ENCODE data around the gene AKR1C1. TPM values are rescaled to one million over a fixed set of nuclear protein-coding genes. Genes with fewer than 3 reads are reported as not detected.

AKR1C1 gene
- total and polyA plus RNA-seq, 2 of the 13 experiments (the other 11 are each of a cell fraction or from before 2014, with no cell fraction given), result 948 to 2,238 TPM

DNA sequence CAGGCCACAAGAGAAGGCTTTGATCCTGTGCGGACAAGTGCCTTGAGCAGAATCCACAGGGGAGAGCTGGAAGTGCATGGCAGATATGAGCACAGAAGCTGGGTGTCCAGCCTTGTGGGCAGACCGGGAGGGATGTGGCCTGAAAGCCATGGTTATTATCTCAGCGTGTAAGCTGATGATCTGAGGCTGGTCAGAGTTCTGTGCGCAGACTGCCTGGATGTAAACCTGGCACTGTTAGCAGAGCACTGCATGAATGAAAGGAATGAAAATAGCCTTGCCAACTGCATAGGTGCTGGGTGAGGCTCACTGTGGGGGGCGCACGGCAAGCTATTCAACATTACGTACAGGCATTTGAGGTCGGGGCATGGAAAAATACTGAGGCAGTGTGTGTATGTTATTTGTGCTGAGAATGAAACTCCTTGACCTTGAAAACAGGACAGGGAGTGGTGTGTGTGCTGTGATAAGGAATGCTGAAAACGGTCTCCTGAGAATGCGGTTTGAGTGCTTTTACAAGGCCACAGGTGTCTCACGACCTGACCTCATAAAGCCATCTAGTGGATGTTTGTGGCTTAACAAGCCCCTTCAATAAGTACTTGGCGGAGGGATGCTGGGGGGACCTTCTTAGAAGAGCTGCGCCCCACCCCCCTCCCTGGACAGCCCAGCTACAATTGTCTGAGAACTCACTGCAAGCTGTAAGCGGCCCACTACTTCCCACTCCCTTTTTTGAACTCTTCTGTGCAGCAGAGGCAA is 18.7 kb downstream of the AKR1C1 start (continued):
- TF ChIP-seq, protein P1, sequence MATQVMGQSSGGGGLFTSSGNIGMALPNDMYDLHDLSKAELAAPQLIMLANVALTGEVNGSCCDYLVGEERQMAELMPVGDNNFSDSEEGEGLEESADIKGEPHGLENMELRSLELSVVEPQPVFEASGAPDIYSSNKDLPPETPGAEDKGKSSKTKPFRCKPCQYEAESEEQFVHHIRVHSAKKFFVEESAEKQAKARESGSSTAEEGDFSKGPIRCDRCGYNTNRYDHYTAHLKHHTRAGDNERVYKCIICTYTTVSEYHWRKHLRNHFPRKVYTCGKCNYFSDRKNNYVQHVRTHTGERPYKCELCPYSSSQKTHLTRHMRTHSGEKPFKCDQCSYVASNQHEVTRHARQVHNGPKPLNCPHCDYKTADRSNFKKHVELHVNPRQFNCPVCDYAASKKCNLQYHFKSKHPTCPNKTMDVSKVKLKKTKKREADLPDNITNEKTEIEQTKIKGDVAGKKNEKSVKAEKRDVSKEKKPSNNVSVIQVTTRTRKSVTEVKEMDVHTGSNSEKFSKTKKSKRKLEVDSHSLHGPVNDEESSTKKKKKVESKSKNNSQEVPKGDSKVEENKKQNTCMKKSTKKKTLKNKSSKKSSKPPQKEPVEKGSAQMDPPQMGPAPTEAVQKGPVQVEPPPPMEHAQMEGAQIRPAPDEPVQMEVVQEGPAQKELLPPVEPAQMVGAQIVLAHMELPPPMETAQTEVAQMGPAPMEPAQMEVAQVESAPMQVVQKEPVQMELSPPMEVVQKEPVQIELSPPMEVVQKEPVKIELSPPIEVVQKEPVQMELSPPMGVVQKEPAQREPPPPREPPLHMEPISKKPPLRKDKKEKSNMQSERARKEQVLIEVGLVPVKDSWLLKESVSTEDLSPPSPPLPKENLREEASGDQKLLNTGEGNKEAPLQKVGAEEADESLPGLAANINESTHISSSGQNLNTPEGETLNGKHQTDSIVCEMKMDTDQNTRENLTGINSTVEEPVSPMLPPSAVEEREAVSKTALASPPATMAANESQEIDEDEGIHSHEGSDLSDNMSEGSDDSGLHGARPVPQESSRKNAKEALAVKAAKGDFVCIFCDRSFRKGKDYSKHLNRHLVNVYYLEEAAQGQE (IDR thresholded peaks at IDR 0.05; ENCODE audit: borderline replicate concordance in 1 of 2, low read depth in 1 of 2, low read length in 2 of 2), result peak in 1 of 2 experiments; percentile 40; a peak in 1 of 4 replicates
- TF ChIP-seq SP4 (CRISPR knock-in tag; IDR thresholded peaks at IDR 0.05), result peak; percentile 7; the same call in 1 of the 2 replicates
- 0 out of 2 replicates have a peak, but pooled peaks have one; percentile 17 for TF ChIP-seq ZFP82 (CRISPR knock-in tag; IDR thresholded peaks at IDR 0.05; ENCODE audit: borderline replicate concordance)
- no peak for TF ChIP-seq CENPT (CRISPR knock-in tag; IDR thresholded peaks at IDR 0.05; ENCODE audit: low read depth)
- TF ChIP-seq NR2F2 (IDR thresholded peaks at IDR 0.05; ENCODE audit: borderline replicate concordance, low read depth), result peak; percentile 56; the same call in 1 of the 2 replicates
- peak; percentile 42; the same call in 1 of the 2 replicates for TF ChIP-seq ZNF160 (CRISPR knock-in tag; IDR thresholded peaks at IDR 0.05)
- TF ChIP-seq ZNF557 (CRISPR knock-in tag; IDR thresholded peaks at IDR 0.05), result 0 out of 2 replicates have a peak, but pooled peaks have one; percentile 47
- peak; percentile 27; the same call in 1 of the 2 replicates for TF ChIP-seq RXRB (CRISPR knock-in tag; IDR thresholded peaks at IDR 0.05; ENCODE audit: borderline replicate concordance)
- peak; percentile 65 for TF ChIP-seq REPIN1 (CRISPR knock-in tag; IDR thresholded peaks at IDR 0.05; ENCODE audit: borderline replicate concordance, low read depth)
- TF ChIP-seq ZNF354B (CRISPR knock-in tag; IDR thresholded peaks at IDR 0.05), result no peak
- TF ChIP-seq, protein P2, sequence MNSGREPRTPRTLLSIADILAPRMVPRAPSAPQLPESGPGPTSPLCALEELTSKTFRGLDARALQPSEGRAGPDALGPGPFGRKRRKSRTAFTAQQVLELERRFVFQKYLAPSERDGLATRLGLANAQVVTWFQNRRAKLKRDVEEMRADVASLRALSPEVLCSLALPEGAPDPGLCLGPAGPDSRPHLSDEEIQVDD (CRISPR knock-in tag; IDR thresholded peaks at IDR 0.05; ENCODE audit: borderline replicate concordance), result no peak
- TF ChIP-seq FOXC1 (CRISPR knock-in tag; IDR thresholded peaks at IDR 0.05; ENCODE audit: borderline replicate concordance), result peak; percentile 90
- TF ChIP-seq BHLHE40 (IDR thresholded peaks at IDR 0.05; ENCODE audit: low read length), result 0 out of 2 replicates have a peak, but pooled peaks have one; percentile 6
- TF ChIP-seq ZFP90 (CRISPR knock-in tag; IDR thresholded peaks at IDR 0.05; ENCODE audit: borderline replicate concordance), result peak; percentile 64; the same call in 1 of the 2 replicates
- TF ChIP-seq, protein P3, sequence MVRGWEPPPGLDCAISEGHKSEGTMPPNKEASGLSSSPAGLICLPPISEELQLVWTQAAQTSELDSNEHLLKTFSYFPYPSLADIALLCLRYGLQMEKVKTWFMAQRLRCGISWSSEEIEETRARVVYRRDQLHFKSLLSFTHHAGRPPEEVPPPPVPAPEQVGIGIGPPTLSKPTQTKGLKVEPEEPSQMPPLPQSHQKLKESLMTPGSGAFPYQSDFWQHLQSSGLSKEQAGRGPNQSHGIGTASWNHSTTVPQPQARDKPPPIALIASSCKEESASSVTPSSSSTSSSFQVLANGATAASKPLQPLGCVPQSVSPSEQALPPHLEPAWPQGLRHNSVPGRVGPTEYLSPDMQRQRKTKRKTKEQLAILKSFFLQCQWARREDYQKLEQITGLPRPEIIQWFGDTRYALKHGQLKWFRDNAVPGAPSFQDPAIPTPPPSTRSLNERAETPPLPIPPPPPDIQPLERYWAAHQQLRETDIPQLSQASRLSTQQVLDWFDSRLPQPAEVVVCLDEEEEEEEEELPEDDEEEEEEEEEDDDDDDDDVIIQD (CRISPR knock-in tag; IDR thresholded peaks at IDR 0.05; ENCODE audit: low read depth), result no peak
- peak; percentile 12; the same call in 1 of the 2 replicates for TF ChIP-seq FOXK1 (CRISPR knock-in tag; IDR thresholded peaks at IDR 0.05; ENCODE audit: borderline replicate concordance, low read depth)
- TF ChIP-seq, protein P4, sequence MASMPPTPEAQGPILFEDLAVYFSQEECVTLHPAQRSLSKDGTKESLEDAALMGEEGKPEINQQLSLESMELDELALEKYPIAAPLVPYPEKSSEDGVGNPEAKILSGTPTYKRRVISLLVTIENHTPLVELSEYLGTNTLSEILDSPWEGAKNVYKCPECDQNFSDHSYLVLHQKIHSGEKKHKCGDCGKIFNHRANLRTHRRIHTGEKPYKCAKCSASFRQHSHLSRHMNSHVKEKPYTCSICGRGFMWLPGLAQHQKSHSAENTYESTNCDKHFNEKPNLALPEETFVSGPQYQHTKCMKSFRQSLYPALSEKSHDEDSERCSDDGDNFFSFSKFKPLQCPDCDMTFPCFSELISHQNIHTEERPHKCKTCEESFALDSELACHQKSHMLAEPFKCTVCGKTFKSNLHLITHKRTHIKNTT (CRISPR knock-in tag; IDR thresholded peaks at IDR 0.05), result no peak
- TF ChIP-seq, protein P5, sequence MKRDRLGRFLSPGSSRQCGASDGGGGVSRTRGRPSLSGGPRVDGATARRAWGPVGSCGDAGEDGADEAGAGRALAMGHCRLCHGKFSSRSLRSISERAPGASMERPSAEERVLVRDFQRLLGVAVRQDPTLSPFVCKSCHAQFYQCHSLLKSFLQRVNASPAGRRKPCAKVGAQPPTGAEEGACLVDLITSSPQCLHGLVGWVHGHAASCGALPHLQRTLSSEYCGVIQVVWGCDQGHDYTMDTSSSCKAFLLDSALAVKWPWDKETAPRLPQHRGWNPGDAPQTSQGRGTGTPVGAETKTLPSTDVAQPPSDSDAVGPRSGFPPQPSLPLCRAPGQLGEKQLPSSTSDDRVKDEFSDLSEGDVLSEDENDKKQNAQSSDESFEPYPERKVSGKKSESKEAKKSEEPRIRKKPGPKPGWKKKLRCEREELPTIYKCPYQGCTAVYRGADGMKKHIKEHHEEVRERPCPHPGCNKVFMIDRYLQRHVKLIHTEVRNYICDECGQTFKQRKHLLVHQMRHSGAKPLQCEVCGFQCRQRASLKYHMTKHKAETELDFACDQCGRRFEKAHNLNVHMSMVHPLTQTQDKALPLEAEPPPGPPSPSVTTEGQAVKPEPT (CRISPR knock-in tag; IDR thresholded peaks at IDR 0.05; ENCODE audit: low read depth), result no peak

All from HepG2 (cell line).